ENCODE data around the gene CRCP. TPM values are rescaled to one million over a fixed set of nuclear protein-coding genes. Genes with fewer than 3 reads are reported as not detected.
"Not testable (repeated sequence)": the region's sequence is repeated elsewhere in the genome, so short reads cannot be mapped to it uniquely, and the experiment has no call there.

CRCP gene
- total RNA-seq, 1 donor from 2014 or later: 23.3 TPM

DNA sequence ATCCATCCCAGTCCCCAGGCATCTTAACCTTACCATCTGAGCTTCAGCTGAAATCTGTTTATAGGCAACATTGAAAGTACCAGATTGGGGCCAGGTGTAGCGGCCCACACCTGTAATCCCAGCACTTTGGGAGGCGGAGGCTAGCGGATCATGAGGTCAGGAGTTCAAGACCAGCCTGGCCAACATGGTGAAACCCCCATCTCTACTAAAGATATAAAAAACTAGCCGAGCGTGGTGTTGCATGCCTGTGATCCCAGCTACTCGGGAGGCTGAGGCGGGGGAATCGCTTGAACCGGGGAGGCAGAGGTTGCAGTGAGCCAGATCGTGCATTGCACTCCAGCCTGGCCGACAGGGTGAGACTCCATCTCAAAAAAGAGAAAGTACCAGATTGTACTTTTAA, 39.0 kb downstream of the CRCP start:
- Mint-ChIP-seq H3K4me1 (ENCODE audit: low read depth) (peaks cover 33% of the 10 kb centered on the region), H3K4me3 (ENCODE audit: unreplicated experiment) (no peak overlapping the region), H3K27ac (ENCODE audit: unreplicated experiment) (no peak overlapping the region), H3K36me3 (ENCODE audit: low read depth) (peaks cover 29% of the 10 kb centered on the region), H3K27me3 (ENCODE audit: low read depth) (no peaks in the 10 kb centered on the region), H3K9me3 (ENCODE audit: low read depth) (peaks cover 7% of the 10 kb centered on the region)
- peak; percentile 46 for DNase-seq (ENCODE audit: low spot score)
- TF ChIP-seq, protein P1, sequence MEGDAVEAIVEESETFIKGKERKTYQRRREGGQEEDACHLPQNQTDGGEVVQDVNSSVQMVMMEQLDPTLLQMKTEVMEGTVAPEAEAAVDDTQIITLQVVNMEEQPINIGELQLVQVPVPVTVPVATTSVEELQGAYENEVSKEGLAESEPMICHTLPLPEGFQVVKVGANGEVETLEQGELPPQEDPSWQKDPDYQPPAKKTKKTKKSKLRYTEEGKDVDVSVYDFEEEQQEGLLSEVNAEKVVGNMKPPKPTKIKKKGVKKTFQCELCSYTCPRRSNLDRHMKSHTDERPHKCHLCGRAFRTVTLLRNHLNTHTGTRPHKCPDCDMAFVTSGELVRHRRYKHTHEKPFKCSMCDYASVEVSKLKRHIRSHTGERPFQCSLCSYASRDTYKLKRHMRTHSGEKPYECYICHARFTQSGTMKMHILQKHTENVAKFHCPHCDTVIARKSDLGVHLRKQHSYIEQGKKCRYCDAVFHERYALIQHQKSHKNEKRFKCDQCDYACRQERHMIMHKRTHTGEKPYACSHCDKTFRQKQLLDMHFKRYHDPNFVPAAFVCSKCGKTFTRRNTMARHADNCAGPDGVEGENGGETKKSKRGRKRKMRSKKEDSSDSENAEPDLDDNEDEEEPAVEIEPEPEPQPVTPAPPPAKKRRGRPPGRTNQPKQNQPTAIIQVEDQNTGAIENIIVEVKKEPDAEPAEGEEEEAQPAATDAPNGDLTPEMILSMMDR (IDR thresholded peaks at IDR 0.05): no peak

DNA sequence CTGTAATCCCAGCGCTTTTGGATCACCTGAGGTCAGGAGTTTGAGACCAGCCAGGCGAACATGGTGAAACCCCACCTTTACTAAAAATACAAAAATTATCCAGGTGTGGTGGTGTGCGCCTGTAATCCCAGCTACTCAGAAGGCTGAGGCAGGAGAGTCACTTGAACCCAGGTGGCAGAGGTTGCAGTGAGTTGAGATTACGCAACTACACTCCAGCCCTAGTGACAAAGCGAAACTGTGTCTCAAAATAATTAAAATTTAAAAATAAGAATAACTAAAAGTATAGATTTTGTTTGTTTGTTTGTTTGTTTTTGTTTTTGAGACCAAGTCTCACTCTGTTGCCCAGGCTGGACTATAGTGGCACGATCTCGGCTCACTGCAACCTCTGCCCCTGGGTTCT, 41.4 kb downstream of the CRCP start:
- not testable (repeated sequence) for H3K27me3 Mint-ChIP-seq (ENCODE audit: low read depth); H3K4me3 Mint-ChIP-seq (ENCODE audit: unreplicated experiment); H3K27ac Mint-ChIP-seq (ENCODE audit: unreplicated experiment); DNase-seq (ENCODE audit: low spot score); H3K9me3 Mint-ChIP-seq (ENCODE audit: low read depth)
- peaks cover 34% of the 10 kb centered on the region for H3K36me3 Mint-ChIP-seq (ENCODE audit: low read depth)
- peaks cover 16% of the 10 kb centered on the region for H3K4me1 Mint-ChIP-seq (ENCODE audit: low read depth)

DNA sequence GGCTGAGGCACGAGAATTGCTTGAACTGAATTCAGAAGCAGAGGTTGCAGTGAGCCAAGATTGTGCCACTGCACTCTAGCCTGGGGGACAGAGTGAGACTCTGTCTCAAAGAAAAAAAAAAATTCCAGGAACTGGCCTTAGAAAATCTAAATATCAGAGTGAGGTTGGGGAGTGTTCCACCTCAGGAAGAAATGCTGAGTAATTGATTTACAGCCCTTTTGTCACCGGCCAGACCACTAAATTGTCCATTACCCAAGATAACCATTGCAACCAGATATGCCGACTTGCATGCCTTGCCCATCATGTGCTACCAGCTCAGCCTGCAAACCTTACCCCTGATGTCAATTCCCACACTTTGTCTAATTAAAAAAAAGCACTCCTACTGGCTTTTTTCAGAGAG, 42.4 kb downstream of the CRCP start:
- Mint-ChIP-seq H3K27me3 (ENCODE audit: low read depth) (no peaks in the 10 kb centered on the region), H3K27ac (ENCODE audit: unreplicated experiment) (no peak overlapping the region), H3K4me1 (ENCODE audit: low read depth) (peaks cover 9% of the 10 kb centered on the region), H3K9me3 (ENCODE audit: low read depth) (peaks cover 10% of the 10 kb centered on the region), H3K4me3 (ENCODE audit: unreplicated experiment) (no peak overlapping the region), H3K36me3 (ENCODE audit: low read depth) (peaks cover 31% of the 10 kb centered on the region)
- no peak for DNase-seq (ENCODE audit: low spot score)
- TF ChIP-seq, protein P1 (IDR thresholded peaks at IDR 0.05): no peak

DNA sequence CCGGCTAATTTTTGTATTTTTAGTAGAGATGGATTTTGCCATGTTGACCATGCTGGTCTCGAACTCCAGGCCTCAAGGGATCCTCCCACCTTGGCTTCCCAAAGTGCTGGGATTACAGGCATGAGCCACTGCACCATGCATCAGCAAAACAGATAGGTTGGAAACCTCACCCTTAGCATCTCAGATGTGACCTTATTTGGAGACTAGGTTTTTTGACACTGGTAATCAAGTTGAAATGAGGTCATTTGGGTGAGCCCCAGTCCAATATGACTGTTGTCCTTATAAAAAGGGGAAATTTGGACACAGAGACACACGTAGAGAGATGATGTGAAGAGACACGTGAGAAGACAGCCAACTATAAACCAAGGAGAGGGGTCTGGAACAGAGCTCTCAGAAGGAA, 48.0 kb downstream of the CRCP start:
- peaks cover 13% of the 10 kb centered on the region for H3K36me3 Mint-ChIP-seq (ENCODE audit: low read depth)
- no peak overlapping the region for H3K4me3 Mint-ChIP-seq (ENCODE audit: unreplicated experiment)
- DNase-seq (ENCODE audit: low spot score): no peak
- H3K4me1 Mint-ChIP-seq (ENCODE audit: low read depth): no peaks in the 10 kb centered on the region
- H3K27me3 Mint-ChIP-seq (ENCODE audit: low read depth): no peaks in the 10 kb centered on the region
- H3K9me3 Mint-ChIP-seq (ENCODE audit: low read depth): peaks cover 10% of the 10 kb centered on the region
- TF ChIP-seq, protein P1 (IDR thresholded peaks at IDR 0.05): no peak
- no peak overlapping the region for H3K27ac Mint-ChIP-seq (ENCODE audit: unreplicated experiment)

DNA sequence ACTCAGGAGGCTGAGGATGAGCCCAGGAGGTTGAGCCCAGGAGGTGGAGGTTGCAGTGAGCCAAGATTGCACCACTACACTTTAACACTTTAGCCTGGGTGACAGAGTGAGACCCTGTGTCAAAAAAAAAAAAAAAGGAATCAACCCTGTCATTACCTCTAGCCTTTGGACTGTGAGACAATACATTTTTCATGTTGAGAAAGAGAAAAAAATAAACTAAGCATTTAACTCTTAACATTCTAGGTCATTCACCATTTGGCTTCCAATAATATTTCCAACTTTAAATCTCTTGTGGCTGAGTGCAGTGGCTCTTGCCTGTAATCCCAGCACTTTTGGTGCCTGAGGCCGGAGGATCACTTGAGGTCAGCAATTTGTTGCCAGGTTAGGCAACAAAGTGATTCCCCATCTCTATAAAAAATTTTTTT, 48.6 kb downstream of the CRCP start:
- TF ChIP-seq, protein P1 (IDR thresholded peaks at IDR 0.05): no peak
- no peak for DNase-seq (ENCODE audit: low spot score)
- Mint-ChIP-seq H3K4me3 (ENCODE audit: unreplicated experiment) (no peak overlapping the region), H3K36me3 (ENCODE audit: low read depth) (peaks cover 9% of the 10 kb centered on the region), H3K4me1 (ENCODE audit: low read depth) (peaks cover 3% of the 10 kb centered on the region), H3K9me3 (ENCODE audit: low read depth) (peaks cover 7% of the 10 kb centered on the region), H3K27ac (ENCODE audit: unreplicated experiment) (no peak overlapping the region), H3K27me3 (ENCODE audit: low read depth) (no peaks in the 10 kb centered on the region)

DNA sequence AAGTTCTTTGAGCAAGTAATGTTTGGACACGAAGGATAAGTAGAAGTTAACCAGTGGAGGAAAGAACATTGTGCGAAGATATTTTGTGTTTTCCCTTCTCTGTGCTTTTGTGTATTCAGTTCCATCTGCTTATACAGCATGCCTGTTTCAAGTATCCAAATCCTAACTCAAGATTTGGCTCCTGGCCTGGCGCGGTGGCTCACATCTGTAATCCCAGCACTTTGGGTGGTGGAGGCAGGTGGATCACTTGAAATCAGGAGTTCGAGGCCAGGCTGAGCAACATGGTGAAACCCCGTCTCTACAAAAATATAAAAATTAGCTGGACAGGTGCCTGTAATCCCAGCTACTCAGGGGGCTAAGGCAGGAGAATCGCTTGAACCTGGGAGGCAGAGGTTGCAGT, 49.7 kb downstream of the CRCP start:
- peaks cover 4% of the 10 kb centered on the region for H3K4me1 Mint-ChIP-seq (ENCODE audit: low read depth)
- no peak overlapping the region for H3K27ac Mint-ChIP-seq (ENCODE audit: unreplicated experiment)
- DNase-seq (ENCODE audit: low spot score): no peak
- no peak overlapping the region for H3K4me3 Mint-ChIP-seq (ENCODE audit: unreplicated experiment)
- TF ChIP-seq, protein P1 (IDR thresholded peaks at IDR 0.05): no peak
- peaks cover 3% of the 10 kb centered on the region for H3K9me3 Mint-ChIP-seq (ENCODE audit: low read depth)
- H3K36me3 Mint-ChIP-seq (ENCODE audit: low read depth): peaks cover 2% of the 10 kb centered on the region
- no peaks in the 10 kb centered on the region for H3K27me3 Mint-ChIP-seq (ENCODE audit: low read depth)

Measured in chondrocyte (in vitro differentiated cells).